ENCODE measurements around the gene TLK2.

The TLK2 gene

DNA sequence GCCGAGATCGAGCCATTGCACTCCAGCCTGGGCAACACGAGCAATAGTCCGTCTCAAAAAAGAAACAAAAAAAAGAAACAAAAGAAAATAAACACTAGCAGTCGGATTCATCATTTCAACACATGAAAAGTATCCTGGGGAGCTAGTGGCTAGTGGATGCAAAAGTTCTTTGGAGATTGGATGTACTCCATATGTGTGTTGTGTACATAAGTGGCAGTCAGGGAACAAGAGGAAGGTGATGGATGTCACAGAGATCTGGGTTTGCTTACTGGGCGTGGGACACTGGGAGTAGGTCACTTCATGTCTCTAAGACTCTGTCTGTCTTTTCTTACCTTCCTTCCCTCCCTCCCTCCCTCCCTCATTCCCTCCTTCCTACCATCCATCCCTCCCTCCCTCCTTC lies 184.2 kb downstream of the TLK2 start (continued):
- TF ChIP-seq, protein P1, sequence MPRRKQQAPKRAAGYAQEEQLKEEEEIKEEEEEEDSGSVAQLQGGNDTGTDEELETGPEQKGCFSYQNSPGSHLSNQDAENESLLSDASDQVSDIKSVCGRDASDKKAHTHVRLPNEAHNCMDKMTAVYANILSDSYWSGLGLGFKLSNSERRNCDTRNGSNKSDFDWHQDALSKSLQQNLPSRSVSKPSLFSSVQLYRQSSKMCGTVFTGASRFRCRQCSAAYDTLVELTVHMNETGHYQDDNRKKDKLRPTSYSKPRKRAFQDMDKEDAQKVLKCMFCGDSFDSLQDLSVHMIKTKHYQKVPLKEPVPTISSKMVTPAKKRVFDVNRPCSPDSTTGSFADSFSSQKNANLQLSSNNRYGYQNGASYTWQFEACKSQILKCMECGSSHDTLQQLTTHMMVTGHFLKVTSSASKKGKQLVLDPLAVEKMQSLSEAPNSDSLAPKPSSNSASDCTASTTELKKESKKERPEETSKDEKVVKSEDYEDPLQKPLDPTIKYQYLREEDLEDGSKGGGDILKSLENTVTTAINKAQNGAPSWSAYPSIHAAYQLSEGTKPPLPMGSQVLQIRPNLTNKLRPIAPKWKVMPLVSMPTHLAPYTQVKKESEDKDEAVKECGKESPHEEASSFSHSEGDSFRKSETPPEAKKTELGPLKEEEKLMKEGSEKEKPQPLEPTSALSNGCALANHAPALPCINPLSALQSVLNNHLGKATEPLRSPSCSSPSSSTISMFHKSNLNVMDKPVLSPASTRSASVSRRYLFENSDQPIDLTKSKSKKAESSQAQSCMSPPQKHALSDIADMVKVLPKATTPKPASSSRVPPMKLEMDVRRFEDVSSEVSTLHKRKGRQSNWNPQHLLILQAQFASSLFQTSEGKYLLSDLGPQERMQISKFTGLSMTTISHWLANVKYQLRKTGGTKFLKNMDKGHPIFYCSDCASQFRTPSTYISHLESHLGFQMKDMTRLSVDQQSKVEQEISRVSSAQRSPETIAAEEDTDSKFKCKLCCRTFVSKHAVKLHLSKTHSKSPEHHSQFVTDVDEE (CRISPR knock-in tag; IDR thresholded peaks at IDR 0.05): no peak
- TF ChIP-seq ZFP30 (CRISPR knock-in tag; IDR thresholded peaks at IDR 0.05): no peak
- TF ChIP-seq ZNF565 (CRISPR knock-in tag; conservative IDR thresholded peaks at IDR 0.05; ENCODE audit: low read depth): no peak
- no peak for TF ChIP-seq RARB (CRISPR knock-in tag; IDR thresholded peaks at IDR 0.05)
- no peak for TF ChIP-seq BACH2 (CRISPR knock-in tag; IDR thresholded peaks at IDR 0.05; ENCODE audit: borderline replicate concordance)
- TF ChIP-seq, protein P2, sequence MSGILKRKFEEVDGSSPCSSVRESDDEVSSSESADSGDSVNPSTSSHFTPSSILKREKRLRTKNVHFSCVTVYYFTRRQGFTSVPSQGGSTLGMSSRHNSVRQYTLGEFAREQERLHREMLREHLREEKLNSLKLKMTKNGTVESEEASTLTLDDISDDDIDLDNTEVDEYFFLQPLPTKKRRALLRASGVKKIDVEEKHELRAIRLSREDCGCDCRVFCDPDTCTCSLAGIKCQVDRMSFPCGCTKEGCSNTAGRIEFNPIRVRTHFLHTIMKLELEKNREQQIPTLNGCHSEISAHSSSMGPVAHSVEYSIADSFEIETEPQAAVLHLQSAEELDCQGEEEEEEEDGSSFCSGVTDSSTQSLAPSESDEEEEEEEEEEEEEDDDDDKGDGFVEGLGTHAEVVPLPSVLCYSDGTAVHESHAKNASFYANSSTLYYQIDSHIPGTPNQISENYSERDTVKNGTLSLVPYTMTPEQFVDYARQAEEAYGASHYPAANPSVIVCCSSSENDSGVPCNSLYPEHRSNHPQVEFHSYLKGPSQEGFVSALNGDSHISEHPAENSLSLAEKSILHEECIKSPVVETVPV (CRISPR knock-in tag; IDR thresholded peaks at IDR 0.05): no peak
- no peak for TF ChIP-seq ZNF8 (CRISPR knock-in tag; IDR thresholded peaks at IDR 0.05)
